Activated effector memory CD4-positive, alpha-beta T cell treated with anti-CD3 and anti-CD28 coated beads, Interleukin-2, amount 50 U/mL, for 16 hours (primary cell): ENCODE measurements around the gene SIRPB1.
"Not testable (repeated sequence)": the region's sequence is repeated elsewhere in the genome, so short reads cannot be mapped to it uniquely, and the experiment has no call there.

Experiments
- DNase-seq: peaks from one replicate; pipeline ENCODE4 v3.0.0-alpha.2; 2020

Gene SIRPB1

GRCh38 chr20:1588533-1589460, 31.0 kb downstream of the SIRPB1 start:
- DNase-seq = no peak

DNA sequence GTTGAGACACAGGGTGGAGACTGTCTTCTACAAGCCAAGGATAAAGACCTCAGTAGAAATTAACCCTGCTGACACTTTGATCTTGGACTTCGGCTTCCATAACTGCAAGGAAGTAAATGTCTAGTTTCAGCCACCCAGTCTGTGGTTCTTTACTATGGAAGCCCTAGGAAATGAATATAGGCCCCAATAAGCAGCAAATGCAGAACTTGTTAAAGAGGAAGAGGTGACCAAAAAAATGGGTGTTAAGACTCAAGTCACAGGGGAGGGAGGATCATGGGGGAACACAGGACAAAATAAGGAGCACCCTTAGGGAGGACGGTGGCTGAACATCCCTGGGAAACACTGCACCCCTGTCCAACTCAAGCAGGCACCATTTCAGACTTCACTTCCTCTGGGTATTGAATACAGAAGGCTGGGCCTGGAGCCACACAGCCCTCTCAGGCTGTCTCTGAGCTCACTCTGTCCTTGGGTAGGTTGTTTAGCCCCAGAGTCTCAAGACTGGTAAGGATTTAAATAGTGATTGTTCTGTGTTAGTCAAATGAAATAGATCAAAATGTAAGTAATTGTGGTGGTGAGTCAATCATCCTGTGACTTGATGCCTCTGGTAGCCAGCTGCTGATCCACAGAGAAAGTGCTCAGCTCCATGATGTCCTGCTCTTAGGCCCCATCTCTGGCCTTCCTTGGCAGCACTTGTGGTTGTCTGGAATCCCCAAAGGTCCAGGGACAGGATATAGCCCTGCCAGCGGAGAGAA, 31.9 kb downstream of the SIRPB1 start:
- no peak for DNase-seq

DNA sequence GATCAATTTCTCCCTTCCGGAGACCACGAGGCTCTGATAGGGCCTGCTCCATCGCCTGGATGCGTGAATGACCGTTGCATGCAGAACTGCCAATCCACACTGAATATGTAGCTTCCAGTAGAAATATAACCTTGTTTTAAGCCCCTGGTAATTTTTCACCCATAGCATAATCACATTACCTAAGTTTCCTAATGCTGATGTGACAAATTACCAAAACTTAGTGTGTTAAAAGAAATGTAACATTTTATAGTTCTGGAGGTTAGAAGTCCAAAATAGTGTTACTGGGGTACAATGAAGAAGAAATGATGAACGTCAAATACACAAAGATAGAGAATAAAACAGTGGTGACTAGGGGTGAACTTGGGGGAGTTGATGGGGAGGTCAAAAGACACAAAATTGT, 40.3 kb downstream of the SIRPB1 start:
- no peak for DNase-seq

- no peak for DNase-seq
Observed at GRCh38 chr20:1577906-1578305, 41.9 kb downstream of the SIRPB1 start.

DNA sequence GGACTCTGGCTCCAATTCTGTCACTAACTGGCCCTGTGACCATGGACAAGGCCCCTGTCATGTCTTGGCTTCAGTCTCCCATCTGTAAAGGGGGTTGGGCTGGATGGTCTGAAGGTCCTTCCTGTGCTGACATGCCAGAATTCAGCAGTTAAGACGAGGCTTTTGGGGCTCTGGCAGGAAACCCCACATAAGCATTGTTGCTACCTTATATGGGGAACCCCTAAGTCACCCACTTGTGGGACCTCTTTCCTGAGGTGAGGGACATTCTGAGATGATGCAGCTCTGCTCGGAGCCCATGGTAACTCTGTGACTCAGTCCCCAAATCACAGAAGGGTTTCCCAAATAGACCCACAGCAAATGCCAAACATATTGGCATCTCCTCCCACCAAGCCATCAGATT, 42.5 kb downstream of the SIRPB1 start:
- DNase-seq = not testable (repeated sequence)

DNA sequence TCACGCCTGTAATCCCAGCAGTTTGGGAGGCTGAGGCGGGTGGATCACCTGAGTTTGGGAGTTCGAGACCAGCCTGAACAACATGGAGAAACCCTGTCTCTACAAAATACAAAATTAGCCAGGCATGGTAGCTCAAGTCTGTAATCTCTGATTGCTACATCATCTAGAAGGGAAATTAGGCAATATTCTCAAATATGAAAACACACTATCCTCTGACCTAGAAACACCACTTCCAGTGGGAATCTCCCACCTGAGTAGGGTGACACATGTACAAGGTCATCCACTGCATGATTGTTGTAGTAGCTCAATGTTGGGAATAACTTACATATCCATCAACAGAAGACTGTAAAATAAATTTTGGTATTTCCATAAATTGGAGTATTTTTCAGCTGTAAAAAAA, 43.2 kb downstream of the SIRPB1 start:
- no peak for DNase-seq

GRCh38 chr20:1576003-1576402, 43.8 kb downstream of the SIRPB1 start:
- DNase-seq = not testable (repeated sequence)

DNA sequence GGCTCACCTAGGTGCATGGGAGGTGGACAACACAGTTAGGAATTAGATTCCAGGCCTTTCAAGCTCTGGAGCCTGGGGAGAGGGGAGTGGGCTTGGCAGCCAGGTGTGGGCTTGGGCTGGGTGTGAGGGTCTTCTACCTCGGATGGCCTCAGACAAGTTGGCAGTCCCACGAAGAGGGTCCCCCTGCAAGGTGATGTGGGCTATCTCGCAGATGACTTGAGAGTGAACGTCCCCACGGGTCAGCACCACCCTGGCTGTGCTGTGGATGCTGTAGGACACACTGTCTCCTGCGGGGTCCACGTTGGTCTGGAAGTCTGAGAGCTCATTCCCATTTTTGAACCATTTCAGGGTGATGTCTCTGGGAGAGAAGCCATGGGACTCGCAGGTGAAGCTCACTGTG, 48.2 kb downstream of the SIRPB1 start:
- DNase-seq = not testable (repeated sequence)
